HG03045 (cell line): ENCODE results near the gene GFRA1.

ENCODE experiments used
- ATAC-seq: cut with Tn5 transposase; IDR thresholded peaks from one replicate; pipeline ENCODE4 v1.9.1; 2021; ENCODE audit warnings: mild to moderate bottlenecking, moderate library complexity; ENCODE audit not compliant: unreplicated experiment

GFRA1 gene

GRCh38 chr10:116245156-116245555 lies 27.9 kb downstream of the GFRA1 start:
- ATAC-seq: no peak

GRCh38 chr10:116241642-116242410 lies 31.2 kb downstream of the GFRA1 start:
- ATAC-seq: no peak

GRCh38 chr10:116241085-116241484 lies 31.9 kb downstream of the GFRA1 start:
- ATAC-seq: no peak

GRCh38 chr10:116240157-116240950 lies 32.7 kb downstream of the GFRA1 start:
- ATAC-seq: no peak

DNA sequence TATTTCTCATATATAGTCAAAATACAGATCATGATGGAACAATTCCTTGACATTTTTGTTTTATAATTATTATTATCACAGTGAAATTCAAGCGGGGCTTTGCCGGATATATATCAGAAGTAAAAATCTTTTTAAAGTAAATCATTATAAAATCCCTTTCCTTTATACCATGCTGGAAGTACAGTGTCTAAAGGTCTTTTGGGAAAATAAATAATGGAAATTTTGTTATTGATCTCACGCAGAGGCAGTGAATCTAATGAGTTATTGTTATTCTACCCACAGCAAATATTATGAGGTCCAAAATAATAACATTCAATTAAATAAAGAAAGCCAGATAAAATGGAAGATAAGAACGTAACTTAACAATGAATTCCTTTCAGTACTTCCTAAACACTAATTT lies 33.8 kb downstream of the GFRA1 start:
- ATAC-seq: no peak

GRCh38 chr10:116237970-116238369 lies 35.0 kb downstream of the GFRA1 start:
- ATAC-seq: no peak

GRCh38 chr10:116237260-116237659 lies 35.7 kb downstream of the GFRA1 start:
- ATAC-seq: no peak

GRCh38 chr10:116233230-116233629 lies 39.8 kb downstream of the GFRA1 start:
- ATAC-seq: no peak

GRCh38 chr10:116232613-116233012 lies 40.4 kb downstream of the GFRA1 start:
- no peak for ATAC-seq

- no peak for ATAC-seq
Observed at GRCh38 chr10:116226766-116227165, 46.2 kb downstream of the GFRA1 start.

DNA sequence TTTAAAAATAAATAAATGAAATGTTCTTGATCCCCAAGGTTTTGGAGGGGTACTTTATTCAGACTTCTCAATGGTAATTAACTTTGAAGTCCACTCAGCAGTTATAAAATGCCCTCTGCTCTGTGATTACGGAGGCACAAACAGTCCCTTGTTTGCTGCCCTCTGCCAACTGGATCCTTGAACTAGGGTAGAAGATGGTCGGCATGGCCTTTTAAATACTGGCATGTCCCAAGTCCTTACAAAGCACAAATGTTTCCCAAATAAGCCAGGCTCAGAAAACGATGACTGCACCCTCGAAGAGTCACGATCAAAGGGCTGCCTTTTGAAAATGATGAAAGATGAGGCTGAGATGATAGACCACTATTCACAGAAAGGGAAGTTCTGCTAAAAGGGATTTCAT lies 47.0 kb downstream of the GFRA1 start:
- no peak for ATAC-seq

DNA sequence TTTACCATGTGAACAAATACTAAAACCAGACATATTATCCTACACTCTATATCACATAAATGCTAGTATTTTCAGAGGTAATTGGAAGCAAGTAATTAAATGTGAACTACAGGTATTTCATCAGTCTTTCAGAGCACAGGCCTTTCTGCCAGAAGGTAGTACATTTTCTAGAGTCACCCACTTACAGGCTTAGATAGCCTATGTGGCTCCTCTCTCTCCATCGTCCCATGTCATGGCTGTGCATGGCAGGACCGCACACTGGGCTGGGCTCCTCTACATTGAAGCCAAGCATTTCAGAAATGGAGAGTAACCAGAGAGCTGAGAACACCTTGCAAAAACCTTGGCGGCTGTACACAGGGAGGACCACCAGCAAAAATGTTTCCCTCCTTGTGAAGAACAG lies 49.7 kb downstream of the GFRA1 start:
- no peak for ATAC-seq

DNA sequence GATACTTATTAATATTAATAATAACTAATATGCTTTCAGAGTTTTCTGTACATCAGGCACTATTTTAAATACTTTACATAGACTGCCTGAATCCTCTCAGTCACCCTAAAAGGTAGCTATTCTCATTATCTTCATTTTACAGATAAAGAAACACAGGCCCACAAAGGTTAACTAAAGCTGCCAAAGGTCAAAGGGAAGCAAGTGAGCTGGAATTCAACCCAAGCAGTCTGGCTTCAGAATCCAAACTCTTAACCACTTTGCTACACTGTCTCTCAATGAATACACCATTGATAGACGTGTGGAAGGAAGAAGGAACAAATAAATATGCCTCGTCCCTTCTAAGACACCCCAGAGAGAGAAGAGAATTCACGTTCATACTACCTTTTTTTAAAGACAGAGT lies 52.0 kb downstream of the GFRA1 start:
- no peak for ATAC-seq

DNA sequence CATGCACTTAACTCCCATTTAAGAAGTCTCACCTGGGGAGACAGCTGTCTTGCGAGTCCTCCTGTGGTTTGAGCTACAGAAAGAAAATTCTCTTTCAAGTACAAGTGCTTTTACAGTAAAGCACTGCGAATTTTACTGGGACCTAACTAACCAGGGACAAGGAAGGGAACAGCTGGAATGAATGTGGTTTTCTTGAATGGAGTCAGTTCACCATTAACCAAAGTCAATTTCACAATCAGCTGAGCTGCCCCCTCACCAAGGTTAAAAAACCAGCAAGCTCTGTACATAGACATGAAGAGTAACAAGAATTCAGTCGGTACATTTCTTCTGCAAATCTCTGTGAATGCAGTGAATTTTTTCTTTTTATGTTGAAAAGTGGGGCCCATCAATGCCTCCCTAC lies 56.3 kb downstream of the GFRA1 start:
- no peak for ATAC-seq

DNA sequence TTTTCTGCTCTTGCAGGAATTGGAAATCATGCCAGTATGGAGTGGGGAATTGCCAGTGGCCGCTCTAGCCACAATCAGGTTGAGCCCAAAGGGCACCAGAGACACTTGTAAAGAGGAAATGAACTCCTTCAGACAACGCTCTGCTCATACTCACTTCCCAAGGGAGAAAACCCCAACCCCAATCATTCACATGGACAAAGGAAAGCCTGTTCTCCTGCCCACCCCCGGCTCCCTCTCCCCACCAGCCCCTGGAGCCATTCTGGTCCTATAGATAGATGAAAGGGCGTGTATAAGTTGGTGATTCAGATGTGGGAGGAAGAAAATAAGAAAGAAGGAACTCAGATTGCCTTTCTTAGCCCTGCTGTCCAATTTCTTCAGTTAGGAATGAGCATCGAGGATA lies 57.4 kb downstream of the GFRA1 start:
- no peak for ATAC-seq

DNA sequence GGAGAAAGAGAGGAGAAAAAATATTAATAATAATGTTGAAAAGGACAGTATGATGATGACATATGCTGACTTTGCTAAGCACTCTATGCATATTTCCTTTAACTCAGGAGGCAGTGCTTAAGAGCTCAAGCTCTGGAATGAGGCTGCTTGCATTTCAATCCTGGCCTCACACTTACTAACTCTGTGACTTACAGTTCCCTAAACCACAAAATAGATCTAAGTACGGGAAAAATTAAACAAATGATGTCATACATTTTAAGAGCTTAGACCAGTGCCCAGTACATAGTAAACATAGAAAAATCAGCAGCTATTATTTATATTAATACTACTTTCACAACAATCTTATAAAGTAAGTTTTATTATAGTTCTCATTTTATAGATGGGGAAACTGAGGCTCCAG lies 61.3 kb downstream of the GFRA1 start:
- no peak for ATAC-seq

- no peak for ATAC-seq
Observed at GRCh38 chr10:116210588-116211346, 62.2 kb downstream of the GFRA1 start.

- ATAC-seq: no peak
Observed at GRCh38 chr10:116209781-116210180, 63.2 kb downstream of the GFRA1 start.

GRCh38 chr10:116208956-116209567 lies 63.9 kb downstream of the GFRA1 start:
- ATAC-seq: no peak

- ATAC-seq: no peak
Observed at GRCh38 chr10:116207690-116208089, 65.3 kb downstream of the GFRA1 start.

- ATAC-seq: no peak
Observed at GRCh38 chr10:116203661-116204060, 69.3 kb downstream of the GFRA1 start.
